ENCODE results near the gene FAM118B.

FAM118B gene

DNA sequence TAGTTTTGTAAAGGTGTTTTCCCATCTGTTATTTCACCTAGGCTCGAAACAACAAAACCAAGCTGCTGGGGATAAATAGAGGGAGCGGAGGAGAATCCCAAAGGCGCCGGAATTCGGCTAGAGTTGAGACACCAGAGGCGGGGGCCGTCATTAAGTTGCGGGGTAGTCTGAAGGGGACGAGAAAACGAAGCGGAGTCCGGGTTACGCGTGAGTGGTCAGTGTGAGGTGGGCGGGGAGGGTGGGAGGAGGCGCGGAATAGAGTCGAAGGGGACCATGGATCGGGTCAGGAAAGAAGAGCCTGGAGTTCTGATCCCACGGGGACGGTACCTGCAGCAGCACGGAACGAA lies 56.8 kb downstream of the FAM118B start:
- no peak for FAIRE-seq
- no peak for DNase-seq (ENCODE audit: low spot score)

DNA sequence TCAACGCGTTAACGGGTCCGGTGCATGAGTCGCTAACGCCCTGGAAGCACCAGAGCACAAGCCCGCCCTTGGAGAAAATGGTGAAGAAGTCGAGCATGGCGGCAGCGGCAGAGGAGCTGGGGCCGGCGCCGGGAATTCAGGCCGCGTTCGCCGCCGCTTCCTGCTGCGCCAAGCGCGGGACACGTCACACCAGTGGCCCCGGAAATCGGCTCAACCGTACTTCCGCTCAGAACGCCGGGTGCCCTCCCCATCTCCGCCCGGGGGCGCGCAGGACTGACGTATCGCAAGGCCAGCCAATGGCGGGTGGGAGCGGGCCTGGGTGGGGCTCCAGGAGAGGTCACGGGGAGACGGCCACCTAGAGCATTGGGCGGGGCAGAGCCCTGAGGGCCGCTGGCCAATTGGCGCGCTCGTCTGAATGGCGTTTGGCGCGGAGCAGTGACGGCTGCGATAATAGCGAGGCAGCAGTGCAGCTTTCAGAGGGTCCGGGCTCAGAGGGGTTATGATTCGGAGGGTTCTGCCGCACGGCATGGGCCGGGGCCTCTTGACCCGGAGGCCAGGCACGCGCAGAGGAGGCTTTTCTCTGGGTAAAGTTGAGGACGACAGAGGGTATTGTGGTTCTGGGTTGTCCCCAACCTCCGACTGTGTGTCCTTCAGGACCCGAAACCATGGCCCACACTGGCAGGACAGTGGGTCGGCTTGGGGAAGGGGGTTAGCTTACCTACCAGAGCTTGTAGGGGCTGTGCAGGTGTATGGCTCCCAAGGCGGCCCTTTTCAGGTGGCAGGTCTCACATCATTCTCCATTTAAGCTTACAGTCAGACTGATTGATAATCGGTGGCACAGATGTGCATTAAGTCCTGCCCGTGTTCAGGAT lies 57.4 kb downstream of the FAM118B start, which contains the start of the genes FOXRED1 and SRPRA:
TSS of gene FOXRED1 (plus strand) at position 447 of the 872 bp plus-strand sequence. CDS start at position 500, 53 bp downstream.
TSS of gene SRPRA (minus strand) at position 188 of the 872 bp plus-strand sequence. CDS start at position 97, 91 bp downstream.
- DNase-seq (ENCODE audit: low spot score) (peak; percentile 99), FAIRE-seq (peak; percentile 83)

DNA sequence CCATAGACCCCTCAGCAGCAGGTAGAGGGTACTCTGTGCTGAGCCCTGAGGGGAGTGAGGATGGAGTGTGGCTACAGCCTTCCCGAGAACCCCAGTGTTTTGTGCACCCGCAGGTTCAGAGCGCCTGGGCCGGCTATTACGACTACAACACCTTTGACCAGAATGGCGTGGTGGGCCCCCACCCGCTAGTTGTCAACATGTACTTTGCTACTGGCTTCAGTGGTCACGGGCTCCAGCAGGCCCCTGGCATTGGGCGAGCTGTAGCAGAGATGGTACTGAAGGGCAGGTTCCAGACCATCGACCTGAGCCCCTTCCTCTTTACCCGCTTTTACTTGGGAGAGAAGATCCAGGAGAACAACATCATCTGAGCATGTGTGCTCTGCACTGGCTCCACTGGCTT lies 65.7 kb downstream of the FAM118B start:
- FAIRE-seq (no peak), DNase-seq (ENCODE audit: low spot score) (no peak)

DNA sequence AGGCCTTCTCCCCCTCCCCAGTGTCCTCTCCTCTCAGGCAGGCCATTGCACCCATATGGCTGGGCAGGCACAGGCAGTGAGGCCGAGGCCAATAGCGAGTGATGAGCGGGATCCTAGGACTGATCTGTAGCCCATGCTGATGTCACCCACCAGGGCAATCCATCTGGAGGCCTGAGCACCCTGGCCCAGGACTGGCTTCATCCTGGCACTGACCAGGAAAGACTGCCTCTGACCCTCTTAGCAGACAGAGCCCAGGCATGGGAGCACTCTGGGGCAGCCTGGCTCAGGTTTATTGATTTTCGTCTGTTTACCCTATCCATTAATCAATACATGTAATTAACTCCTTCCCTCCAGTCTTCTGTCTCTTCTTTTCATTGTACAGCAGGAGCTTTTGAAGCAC lies 66.2 kb downstream of the FAM118B start:
- no peak for FAIRE-seq
- no peak for DNase-seq (ENCODE audit: low spot score)

DNA sequence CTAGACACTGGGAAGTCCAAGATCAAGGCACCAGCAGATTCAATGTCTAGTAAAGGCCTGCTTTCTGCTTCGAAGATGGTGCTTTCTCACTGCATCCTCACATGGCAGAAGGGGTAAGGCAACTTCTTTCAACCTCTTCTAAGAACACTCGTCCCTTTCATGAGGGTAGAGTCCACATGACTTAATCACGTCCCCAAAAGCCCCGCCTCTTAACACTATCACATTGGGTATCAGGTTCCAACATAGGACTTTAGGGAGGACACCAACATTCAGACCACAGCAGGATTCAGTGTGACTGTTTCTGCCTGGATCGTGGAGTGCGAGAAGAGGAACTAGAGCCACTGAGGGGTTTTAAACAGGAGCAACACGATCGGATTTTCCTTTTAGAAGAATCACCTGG lies 67.6 kb downstream of the FAM118B start:
- DNase-seq (ENCODE audit: low spot score) (no peak), FAIRE-seq (no peak)

DNA sequence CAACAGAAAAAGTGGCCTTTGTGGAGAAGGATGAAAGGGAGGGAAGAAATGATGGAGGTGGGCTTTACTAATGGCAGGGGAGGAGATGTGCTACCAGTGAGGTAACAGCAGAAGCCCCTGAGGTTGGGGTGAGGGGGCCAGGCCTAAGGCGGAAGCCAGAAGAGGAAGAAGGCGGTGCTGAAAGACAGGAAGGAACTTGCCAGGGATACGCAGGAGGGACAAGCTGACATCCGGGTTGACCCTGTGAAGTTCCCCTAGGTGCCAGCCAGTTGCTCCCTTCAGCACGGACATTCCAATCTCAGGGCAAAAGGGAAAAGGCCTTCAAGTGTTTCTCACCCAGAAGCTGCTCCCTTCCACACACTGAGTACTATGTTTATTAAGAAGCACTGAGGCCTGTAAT lies 69.0 kb downstream of the FAM118B start:
- FAIRE-seq (no peak), DNase-seq (ENCODE audit: low spot score) (no peak)

DNA sequence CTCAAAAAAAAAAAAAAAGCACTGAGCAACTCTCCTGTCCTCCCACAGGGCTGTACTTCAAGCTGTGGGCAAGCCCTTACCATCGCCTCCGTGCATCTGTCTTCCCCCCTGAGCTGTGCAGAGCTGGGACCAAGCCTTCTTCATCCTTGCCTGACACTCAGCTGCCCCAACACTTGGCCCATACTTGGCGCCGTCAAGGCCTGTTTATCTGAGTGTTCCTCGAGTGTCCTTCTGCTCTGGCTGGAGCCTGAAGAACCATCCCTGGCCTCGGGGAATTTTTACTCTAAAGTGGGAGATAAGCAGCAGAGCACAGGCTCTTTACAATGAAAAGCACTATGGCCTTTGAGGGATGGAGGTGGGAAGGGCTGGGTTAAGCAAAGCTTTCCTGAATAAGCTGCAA lies 69.7 kb downstream of the FAM118B start:
- no peak for DNase-seq (ENCODE audit: low spot score)

DNA sequence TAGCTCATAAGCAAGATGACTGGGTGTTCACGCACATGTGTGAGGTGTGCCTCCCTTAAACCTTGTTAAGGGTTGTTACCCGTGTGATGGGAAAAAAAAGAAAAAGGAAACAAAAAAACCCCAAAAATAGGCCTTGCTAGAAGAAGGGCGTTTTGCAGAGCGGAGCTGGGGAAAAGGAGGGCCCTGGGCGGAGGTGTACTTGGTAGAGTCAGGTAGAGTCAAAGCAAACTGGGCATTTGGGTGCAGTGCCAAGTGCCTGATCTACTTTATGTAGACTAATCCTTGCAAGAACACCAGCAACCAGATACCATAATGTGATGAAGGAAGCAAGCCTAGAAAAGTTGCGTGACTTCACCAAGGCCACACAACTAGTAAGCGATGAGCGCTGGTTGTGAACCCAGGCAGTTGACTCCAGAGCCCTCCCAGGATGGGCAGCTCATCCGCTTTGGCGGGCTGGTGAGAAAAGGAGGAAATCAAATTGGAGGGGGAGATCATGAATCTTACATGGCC lies 70.1 kb downstream of the FAM118B start:
- no peak for DNase-seq (ENCODE audit: low spot score)
- FAIRE-seq: no peak

More for the DNA sequence above, 69.7 kb downstream of the FAM118B start:
- FAIRE-seq: no peak

DNA sequence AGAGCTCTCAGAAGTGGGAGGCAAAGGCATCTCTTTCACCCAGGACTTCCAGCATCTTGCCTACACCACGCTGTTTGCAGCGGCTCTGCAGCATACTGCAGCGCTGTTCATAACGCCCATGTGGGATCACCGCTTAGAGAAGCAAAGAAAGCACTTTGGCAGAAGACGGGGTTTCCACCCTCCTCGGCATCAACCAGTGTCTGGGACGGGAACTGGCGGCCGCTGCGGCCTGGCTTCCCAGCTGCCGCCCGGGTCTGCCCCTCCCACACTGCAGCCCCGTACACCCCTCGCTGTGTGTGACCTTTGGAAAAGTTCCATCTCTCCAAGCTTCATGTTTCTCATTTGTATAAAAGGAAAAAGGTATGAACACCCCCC lies 70.8 kb downstream of the FAM118B start:
- FAIRE-seq: no peak
- DNase-seq (ENCODE audit: low spot score): no peak

DNA sequence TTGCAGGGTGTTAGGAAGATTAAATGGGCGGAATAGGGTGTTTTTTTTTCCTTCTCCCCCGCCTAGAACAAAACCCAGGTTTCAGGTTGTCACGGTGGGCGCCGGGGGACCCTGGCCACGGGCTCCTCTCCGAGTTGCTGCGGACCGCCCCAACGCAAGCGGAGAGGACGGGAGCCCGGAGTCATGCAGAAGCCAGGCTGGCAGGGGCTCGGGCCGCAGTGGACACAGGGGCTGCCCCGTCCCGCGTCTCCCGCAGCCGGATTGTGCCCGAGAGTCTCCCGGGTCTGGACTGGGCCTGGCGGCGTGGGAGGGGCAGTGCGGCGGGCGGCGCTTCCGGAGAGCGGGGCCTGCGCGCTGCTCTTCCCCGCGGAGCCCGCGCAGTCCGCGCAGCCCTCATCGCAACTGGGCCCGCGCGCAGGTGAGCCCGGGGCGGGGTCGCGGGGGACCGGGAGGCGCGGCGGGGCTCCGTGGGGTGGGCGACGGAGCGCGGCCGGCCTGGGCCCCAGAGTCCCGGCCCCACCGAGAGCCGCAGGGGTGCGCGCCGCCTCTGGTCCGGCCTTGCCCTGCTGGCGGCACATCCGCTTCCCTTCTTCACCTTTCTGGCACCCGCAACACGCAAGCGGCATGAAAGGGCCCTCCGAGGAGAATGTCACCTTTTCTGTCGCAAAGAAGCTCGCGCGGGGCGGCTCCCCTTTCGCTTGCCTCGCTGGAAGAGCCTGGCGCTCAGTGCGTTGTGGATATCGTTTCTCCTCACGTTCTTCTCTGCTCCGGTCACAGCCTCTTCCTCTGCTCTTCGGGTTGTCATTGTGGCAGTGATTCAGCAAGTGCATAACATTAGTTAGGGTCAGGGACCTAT lies 71.4 kb downstream of the FAM118B start, which contains the start of gene TIRAP:
TSS of gene TIRAP (plus strand) at position 358 of the 856 bp plus-strand sequence. CDS start 7,802 bp downstream, outside the sequence.
- peak; percentile 28 for DNase-seq (ENCODE audit: low spot score)
- FAIRE-seq: no peak

DNA sequence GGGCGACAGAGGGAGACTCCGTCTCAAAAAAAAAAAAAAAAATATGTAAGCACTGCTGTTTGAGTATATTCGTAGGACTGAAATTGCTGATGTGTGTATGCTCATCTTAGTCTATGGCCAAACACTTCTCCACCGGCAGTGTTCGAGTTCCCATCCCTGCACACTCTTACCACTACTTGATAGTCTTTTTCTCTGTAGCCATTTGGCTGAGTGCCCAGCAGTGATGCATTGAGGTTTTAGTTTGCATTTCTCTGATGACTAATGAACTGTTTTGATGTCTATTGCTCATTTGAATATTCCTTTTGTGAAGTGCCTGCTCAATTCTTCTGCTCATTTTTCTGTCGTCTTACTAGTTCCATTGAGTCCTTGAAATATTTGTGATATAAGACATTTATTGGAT lies 73.2 kb downstream of the FAM118B start:
- FAIRE-seq (no peak), DNase-seq (ENCODE audit: low spot score) (peak; percentile 50)

DNA sequence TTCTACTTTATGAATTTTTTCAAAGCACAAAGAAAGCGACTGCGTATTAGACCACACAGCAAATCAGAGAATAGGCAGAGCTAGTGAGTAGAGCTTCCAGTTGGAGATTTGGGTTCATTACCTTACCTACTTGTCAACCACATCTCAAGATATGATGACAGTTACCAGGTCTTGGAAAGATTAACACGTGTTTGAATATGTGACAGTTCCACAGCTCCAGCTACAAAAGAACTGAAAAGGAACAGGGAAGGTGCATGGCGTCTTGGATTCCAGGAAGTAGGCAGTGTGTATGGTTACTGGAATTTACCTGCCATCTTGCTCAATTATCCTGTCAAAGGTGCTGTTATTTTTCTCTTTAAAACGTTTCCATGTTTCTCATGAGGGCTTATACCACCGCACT lies 76.7 kb downstream of the FAM118B start:
- FAIRE-seq (no peak), DNase-seq (ENCODE audit: low spot score) (no peak)

DNA sequence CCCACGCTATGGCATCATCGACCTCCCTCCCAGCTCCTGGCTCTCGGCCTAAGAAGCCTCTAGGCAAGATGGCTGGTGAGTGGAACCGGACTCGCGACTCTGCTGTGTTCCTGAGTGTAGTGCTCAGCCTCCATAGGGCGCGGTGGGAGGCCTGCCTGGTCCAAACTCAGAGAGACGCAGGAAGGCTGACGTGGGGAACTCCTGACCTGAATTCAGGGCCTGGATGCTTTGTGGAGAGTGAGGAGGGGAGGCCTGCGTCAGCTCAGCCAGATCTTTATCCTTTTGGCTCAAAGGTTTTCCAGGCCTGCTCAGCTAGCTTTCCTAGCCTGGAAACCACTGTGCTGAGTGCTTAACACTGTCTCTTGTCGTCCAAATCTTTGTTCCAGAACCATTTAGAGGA lies 79.3 kb downstream of the FAM118B start:
- DNase-seq (ENCODE audit: low spot score) (no peak), FAIRE-seq (no peak)

DNA sequence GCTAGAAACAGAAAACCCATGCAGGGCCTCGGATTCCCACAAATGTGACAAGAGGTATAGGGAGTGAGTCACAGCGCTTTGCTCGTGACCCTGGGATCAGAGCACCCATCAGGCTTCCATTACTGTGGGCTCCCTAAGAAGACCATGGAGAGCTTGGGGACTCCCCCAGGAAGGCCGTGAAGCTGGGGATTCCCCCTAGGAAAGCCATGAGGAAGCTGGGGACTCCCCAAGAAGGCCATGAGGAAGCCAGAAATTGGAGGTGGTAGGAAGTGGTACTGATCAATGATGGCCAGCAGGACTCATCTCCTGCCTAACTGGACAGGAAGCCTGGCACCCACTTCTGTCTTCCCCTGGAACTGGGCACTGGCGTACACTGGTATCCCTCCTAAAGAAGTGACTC lies 82.1 kb downstream of the FAM118B start:
- DNase-seq (ENCODE audit: low spot score): no peak
- no peak for FAIRE-seq

DNA sequence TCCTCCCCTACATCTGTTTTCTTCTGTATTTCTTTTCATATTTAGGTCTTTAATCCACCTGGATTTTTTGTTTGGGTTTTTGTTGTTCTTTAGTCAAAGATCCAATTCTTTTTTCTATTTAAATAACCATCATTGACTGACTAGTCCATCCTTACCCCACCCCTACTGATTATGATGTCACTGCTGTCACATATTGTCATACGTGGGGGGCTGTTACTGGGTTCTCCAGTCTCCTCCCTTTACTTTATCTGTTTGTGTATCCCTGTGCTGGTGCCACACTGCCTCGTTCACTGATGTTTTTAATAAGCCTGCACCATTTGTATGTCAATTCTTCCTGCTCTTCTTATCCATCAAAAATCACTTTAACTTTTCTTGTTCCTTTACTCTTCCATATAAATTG lies 85.4 kb downstream of the FAM118B start:
- FAIRE-seq (no peak), DNase-seq (ENCODE audit: low spot score) (no peak)

DNA sequence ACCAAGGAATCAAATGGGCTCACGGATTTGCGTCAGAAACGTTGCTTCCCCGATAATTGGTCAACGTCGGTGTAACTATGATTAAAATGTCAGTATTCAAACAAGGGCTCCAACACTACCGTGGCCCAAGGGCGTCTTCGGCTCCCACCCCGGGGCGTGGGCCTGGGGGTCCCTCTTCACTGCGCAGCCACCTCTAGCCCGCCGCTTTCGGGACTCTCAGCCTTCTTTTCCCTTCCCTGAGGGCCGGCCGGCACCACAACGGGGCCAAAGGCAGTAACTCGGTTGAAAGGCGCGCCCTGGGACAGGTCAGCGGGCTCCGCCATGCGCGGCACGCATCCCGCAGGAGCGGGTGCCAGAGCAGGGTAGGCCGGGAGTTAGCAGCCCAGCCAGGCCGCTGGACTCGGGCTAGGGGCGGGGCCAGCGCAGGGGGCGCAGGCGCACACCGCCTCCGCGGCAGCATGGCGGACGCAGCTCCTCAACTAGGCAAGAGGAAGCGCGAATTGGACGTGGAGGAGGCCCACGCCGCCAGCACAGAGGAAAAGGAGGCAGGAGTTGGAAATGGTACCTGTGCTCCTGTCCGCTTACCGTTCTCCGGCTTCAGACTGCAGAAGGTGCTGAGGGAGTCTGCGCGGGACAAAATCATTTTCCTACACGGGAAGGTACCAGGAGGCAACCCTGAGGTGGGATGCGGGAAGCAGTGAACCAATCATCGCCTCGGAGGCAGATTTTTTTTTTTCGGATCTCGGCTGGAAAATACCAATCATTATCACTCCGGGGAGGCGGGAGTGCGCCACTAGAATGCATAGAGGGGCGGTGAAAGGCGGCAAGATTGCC lies 92.3 kb downstream of the FAM118B start, which contains the start of gene DCPS:
TSS of gene DCPS (plus strand) at position 438 of the 834 bp plus-strand sequence. CDS start at position 459, 21 bp downstream.
- no peak for FAIRE-seq
- DNase-seq (ENCODE audit: low spot score): peak; percentile 93

DNA sequence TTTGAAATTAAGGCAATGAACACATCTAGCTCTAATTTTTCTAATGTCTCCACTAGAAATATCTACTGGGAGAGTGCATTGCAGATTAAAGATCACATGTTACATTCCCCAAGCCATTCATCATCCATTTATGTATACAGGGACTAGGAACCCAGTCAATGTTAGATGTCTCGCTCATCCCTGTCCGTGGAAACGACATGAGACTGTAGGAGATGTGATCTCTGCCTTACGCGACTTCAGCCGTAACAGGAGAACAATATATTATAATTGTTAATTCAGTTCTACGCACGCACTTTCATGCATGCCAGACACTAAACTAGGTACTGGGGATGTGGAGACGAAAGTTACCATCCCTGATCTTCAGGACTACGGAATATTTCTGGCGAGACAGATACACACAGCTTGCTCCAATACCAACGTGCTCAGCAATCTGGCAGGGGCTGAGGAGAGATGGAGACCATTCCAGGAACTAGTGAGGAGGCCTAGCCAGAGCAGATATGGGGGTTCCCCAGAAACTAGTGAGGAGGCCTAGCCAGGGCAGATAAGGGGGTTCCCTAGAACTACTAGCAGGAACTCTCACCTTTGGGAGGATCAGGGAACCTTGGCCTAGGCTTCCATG lies 93.0 kb downstream of the FAM118B start:
- DNase-seq (ENCODE audit: low spot score): no peak
- FAIRE-seq: no peak

DNA sequence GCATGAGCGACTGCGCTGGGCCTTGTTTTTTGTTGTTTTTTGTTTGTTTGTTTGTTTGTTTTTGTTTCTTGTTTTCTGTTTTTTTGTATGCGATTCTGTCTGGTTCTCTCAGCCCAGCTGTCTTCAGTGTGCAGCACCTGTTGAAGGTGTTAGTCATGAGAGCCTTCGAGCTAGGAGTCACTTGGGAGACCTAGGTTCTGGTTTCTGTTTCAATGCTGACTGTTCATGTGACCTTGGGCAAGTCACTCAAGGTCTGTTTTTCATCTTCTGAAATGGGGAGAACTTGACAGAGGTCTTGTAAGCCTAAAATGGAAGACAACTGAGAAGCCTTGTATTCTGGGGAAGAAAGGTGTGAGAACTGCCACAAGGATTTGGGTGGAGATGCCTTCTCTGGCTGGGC lies 94.1 kb downstream of the FAM118B start:
- no peak for FAIRE-seq
- DNase-seq (ENCODE audit: low spot score): no peak

DNA sequence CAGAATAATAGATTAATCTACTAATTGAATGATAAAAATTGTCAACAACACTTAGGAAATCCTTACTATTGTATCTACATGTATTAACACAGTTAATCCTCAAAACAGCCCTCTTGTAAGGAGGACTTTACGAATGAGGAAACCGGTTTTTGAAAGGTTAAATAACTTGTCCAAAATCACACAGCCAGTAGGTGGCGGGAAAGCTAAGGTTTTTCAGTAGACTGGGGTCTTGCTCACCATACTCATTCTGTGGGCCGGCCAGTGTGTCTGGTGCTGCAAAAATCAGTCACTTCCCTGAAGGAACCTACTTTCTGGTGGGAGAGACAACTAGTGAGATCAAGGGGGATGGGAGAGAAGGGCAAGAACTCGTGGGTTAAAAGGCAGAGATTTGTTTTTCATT lies 96.1 kb downstream of the FAM118B start:
- FAIRE-seq: no peak
- DNase-seq (ENCODE audit: low spot score): no peak

DNA sequence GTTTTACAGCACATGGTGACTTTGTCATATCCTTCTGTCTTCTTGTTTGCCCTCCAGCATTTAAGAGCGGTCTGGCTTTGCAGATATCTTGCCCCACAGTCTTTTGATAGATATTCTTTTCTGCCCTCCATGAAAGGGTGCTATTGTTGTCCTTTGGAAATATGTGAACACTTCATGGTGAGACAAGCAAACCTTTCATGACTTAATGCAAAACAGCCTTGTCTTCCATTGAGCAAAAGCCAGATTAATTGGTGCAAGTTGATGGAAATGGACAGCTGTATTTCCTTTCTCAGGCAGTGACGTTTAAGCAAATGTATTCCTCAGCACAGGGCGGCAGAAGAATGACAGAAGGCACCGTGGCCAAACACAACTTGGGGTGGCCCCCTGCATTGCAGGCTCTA lies 96.7 kb downstream of the FAM118B start:
- no peak for FAIRE-seq

More for the DNA sequence above, 96.7 kb downstream of the FAM118B start:
- no peak for DNase-seq (ENCODE audit: low spot score)

Data from urothelium cell line (cell line).